ENCODE results near the gene EPB41L2. TPM values are rescaled to one million over a fixed set of nuclear protein-coding genes. Genes with fewer than 3 reads are reported as not detected.

Gene EPB41L2
- total RNA-seq, 2 donors from 2014 or later: 43.5 to 47.2 TPM

GRCh38 chr6:131036143-131036542, 26.9 kb downstream of the EPB41L2 start:
- intact Hi-C loops (cut with DNase I): no loop called here
- 75 to 79% methylated on average over 3 of the region's 3 CpGs for WGBS, 2 donors
- Histone ChIP-seq H3K9me3 (no peaks in the 10 kb centered on the region), H3K4me1 (no peaks in the 10 kb centered on the region), H3K27me3 (no peaks in the 10 kb centered on the region), H3K4me3 (no peak overlapping the region), H3K27ac (no peak overlapping the region), H3K36me3 (replicated peaks in 1 of 2; ENCODE audit: insufficient read depth in 1 of 2, low read depth in 2 of 2) (no peaks in the 10 kb centered on the region)
- TF ChIP-seq CTCF (IDR thresholded peaks at IDR 0.05) (no peak), POLR2A (IDR thresholded peaks at IDR 0.05) (no peak)
- no peak for DNase-seq
- no peak for ATAC-seq

- Histone ChIP-seq H3K4me3 (no peak overlapping the region), H3K27ac (no peak overlapping the region), H3K9me3 (no peaks in the 10 kb centered on the region), H3K4me1 (no peaks in the 10 kb centered on the region), H3K36me3 (replicated peaks in 1 of 2; ENCODE audit: insufficient read depth in 1 of 2, low read depth in 2 of 2) (no peaks in the 10 kb centered on the region), H3K27me3 (no peaks in the 10 kb centered on the region)
- TF ChIP-seq POLR2A (IDR thresholded peaks at IDR 0.05): no peak
- no peak for TF ChIP-seq CTCF (IDR thresholded peaks at IDR 0.05)
- intact Hi-C loops (cut with DNase I): no loop called here
- DNase-seq (no peak), ATAC-seq (no peak)
- WGBS, 2 donors: 74 to 92% methylated on average over 1 of the region's 1 CpG
Observed at GRCh38 chr6:131035582-131035981, 27.5 kb downstream of the EPB41L2 start.

GRCh38 chr6:131033631-131034030, 29.4 kb downstream of the EPB41L2 start:
- Histone ChIP-seq H3K27me3 (no peaks in the 10 kb centered on the region), H3K36me3 (replicated peaks in 1 of 2; ENCODE audit: insufficient read depth in 1 of 2, low read depth in 2 of 2) (no peaks in the 10 kb centered on the region), H3K9me3 (no peaks in the 10 kb centered on the region), H3K27ac (no peak overlapping the region), H3K4me3 (no peak overlapping the region), H3K4me1 (peaks cover 9% of the 10 kb centered on the region)
- no peak for TF ChIP-seq CTCF (IDR thresholded peaks at IDR 0.05)
- no peak for TF ChIP-seq POLR2A (IDR thresholded peaks at IDR 0.05)
- no peak for DNase-seq
- 79 to 94% methylated on average over 1 of the region's 1 CpG for WGBS, 2 donors
- ATAC-seq: no peak
- intact Hi-C loops (cut with DNase I): no loop called here

- no peaks in the 10 kb centered on the region for H3K36me3 ChIP-seq (replicated peaks in 1 of 2; ENCODE audit: insufficient read depth in 1 of 2, low read depth in 2 of 2)
- DNase-seq: no peak
- no peak for ATAC-seq
- no peaks in the 10 kb centered on the region for H3K27me3 ChIP-seq
- no peak overlapping the region for H3K27ac ChIP-seq
- 64% methylated on average over 7 of the region's 7 CpGs for WGBS, 2 donors
- H3K4me3 ChIP-seq: no peak overlapping the region
- no peaks in the 10 kb centered on the region for H3K9me3 ChIP-seq
- intact Hi-C loops (cut with DNase I): no loop called here
- H3K4me1 ChIP-seq: peaks cover 9% of the 10 kb centered on the region
- TF ChIP-seq CTCF (IDR thresholded peaks at IDR 0.05) (no peak), POLR2A (IDR thresholded peaks at IDR 0.05) (no peak)
Observed at GRCh38 chr6:131029626-131030297, 33.3 kb downstream of the EPB41L2 start.

- intact Hi-C loops (cut with DNase I): no loop called here
- 51 to 76% methylated on average over 2 of the region's 2 CpGs for WGBS, 2 donors
- Histone ChIP-seq H3K4me1 (peaks cover 9% of the 10 kb centered on the region), H3K27me3 (no peaks in the 10 kb centered on the region), H3K36me3 (replicated peaks in 1 of 2; ENCODE audit: insufficient read depth in 1 of 2, low read depth in 2 of 2) (no peaks in the 10 kb centered on the region), H3K9me3 (no peaks in the 10 kb centered on the region), H3K27ac (peak overlapping the region in 1 of 4 donors; percentile 21), H3K4me3 (no peak overlapping the region)
- ATAC-seq (peak; percentile 75), DNase-seq (peak in 2 of 4 donors; percentile 7 to 46)
- TF ChIP-seq POLR2A (IDR thresholded peaks at IDR 0.05): no peak
- TF ChIP-seq CTCF (IDR thresholded peaks at IDR 0.05): no peak
Observed at GRCh38 chr6:131027326-131027725, 35.7 kb downstream of the EPB41L2 start.

Measured in body of pancreas (tissue), 4 donors.